Keratinocyte (primary cell): ENCODE results near the gene TIMM8B. TPM values are rescaled to one million over a fixed set of nuclear protein-coding genes. Genes with fewer than 3 reads are reported as not detected.
A peak's percentile ranks its signal among the peaks of the same experiment; 100 is the strongest.

Source experiments
- DNase-seq: peaks from one replicate; pipeline ENCODE4 v3.0.0-alpha.2; 2011; ENCODE audit warnings: low read depth, missing footprints, low spot score
- FAIRE-seq: peaks from 2 replicates; lab custom pipeline; 2011; peaks lifted over from hg19 to GRCh38; lab: Jason Lieb, UNC
- H2AFZ ChIP-seq: 2 replicates; pipeline ENCODE4 v1.6.0; 2012; ENCODE audit warnings: low read length, control low read depth, inconsistent platforms; ENCODE audit not compliant: control insufficient read depth
- H3K27ac ChIP-seq: 2 replicates; pipeline ENCODE4 v1.5.1; 2011; ENCODE audit warnings: low read length; ENCODE audit not compliant: control insufficient read depth, insufficient read depth
- H3K27me3 ChIP-seq: 3 replicates; pipeline ENCODE4 v1.6.0; 2011; ENCODE audit warnings: low read length; ENCODE audit not compliant: control insufficient read depth, insufficient read depth; ENCODE audit errors: extremely low read depth
- H3K36me3 ChIP-seq, 2 experiments: 2 replicates in 1 of 2; 3 replicates in 1 of 2; pipeline ENCODE4 v1.5.1; 2011; ENCODE audit warnings: low read length in 2 of 2, mild to moderate bottlenecking in 1 of 2; ENCODE audit not compliant: control insufficient read depth in 2 of 2, insufficient read depth in 2 of 2; ENCODE audit errors: extremely low read depth in 1 of 2
- H3K4me1 ChIP-seq: 3 replicates; pipeline ENCODE4 v1.5.1; 2011; ENCODE audit warnings: low read length; ENCODE audit not compliant: control insufficient read depth, insufficient read depth; ENCODE audit errors: extremely low read depth
- H3K4me2 ChIP-seq: 3 replicates; pipeline ENCODE4 v1.6.0; 2011; ENCODE audit warnings: low read depth, low read length; ENCODE audit not compliant: control insufficient read depth, insufficient read depth; ENCODE audit errors: extremely low read depth
- H3K4me3 ChIP-seq, 3 experiments: fragments of 200-600 bp in 1 of 3; sonication (generic) in 1 of 3; 2 replicates in 2 of 3; 3 replicates in 1 of 3; pipeline ENCODE4 v1.5.1; 2011 to 2016; ENCODE audit warnings: low read length in 3 of 3, mild to moderate bottlenecking in 3 of 3, control low read depth in 2 of 3, inconsistent platforms in 1 of 3, low read depth in 1 of 3, mixed read lengths in 1 of 3, mixed run types in 1 of 3, moderate library complexity in 1 of 3; ENCODE audit not compliant: control insufficient read depth in 2 of 3, insufficient read depth in 2 of 3; ENCODE audit errors: extremely low read depth in 1 of 3
- H3K79me2 ChIP-seq: 2 replicates; pipeline ENCODE4 v1.6.0; 2012; ENCODE audit warnings: low read length; ENCODE audit not compliant: control insufficient read depth, insufficient read depth
- H3K9ac ChIP-seq: 3 replicates; pipeline ENCODE4 v1.6.0; 2011; ENCODE audit warnings: low read length; ENCODE audit not compliant: control insufficient read depth, insufficient read depth; ENCODE audit errors: extremely low read depth
- H3K9me1 ChIP-seq: 3 replicates; pipeline ENCODE4 v1.6.0; 2011; ENCODE audit warnings: low read length; ENCODE audit not compliant: control insufficient read depth, insufficient read depth; ENCODE audit errors: extremely low read depth
- H3K9me3 ChIP-seq: 2 replicates; pipeline ENCODE4 v1.5.1; 2012; ENCODE audit warnings: low read depth, low read length; ENCODE audit not compliant: control insufficient read depth
- H4K20me1 ChIP-seq: 3 replicates; pipeline ENCODE4 v1.6.0; 2011; ENCODE audit warnings: low read length; ENCODE audit not compliant: control insufficient read depth, insufficient read depth; ENCODE audit errors: extremely low read depth
- CTCF ChIP-seq, 3 experiments: IDR thresholded peaks in 1 of 3; conservative IDR thresholded peaks in 1 of 3; optimal IDR thresholded peaks in 1 of 3; 2 replicates in 2 of 3; 3 replicates in 1 of 3; pipeline versions ENCODE3 to v1.5.1; 2011; ENCODE audit warnings: low read length in 3 of 3, mild to moderate bottlenecking in 3 of 3, moderate library complexity in 2 of 3, control low read depth in 1 of 3, inconsistent platforms in 1 of 3; ENCODE audit not compliant: insufficient read depth in 2 of 3; ENCODE audit errors: extremely low read depth in 1 of 3
- EZH2 ChIP-seq: IDR thresholded peaks from one replicate; pipeline ENCODE4 v1.6.1; 2012; ENCODE audit warnings: inconsistent platforms, mild to moderate bottlenecking, low read length, moderate library complexity
- dilution Hi-C: fragments of 300-500 bp; cut with MboI; formaldehyde crosslinking; loops from one replicate; pipeline ENCODE4 v1.7.0; 2020; ENCODE audit warnings: low sequenced_read_pairs; ENCODE audit not compliant: extremely low pct_ligation_motif_present
- polyA plus RNA-seq, 5 experiments: library from polyadenylated mRNA; depleted of rRNA in 3 of 5; stranded (reverse) in 3 of 5; stranded (forward) in 1 of 5; unstranded in 1 of 5; fragments of >200 nt; gene quantifications; 1 replicate in 1 of 5; 2 replicates in 3 of 5; 3 replicates in 1 of 5; pipeline versions ENCODE4 v1.2.1 to v1.2.3, GENCODE V29; 2011 to 2012; ENCODE audit warnings: missing spikeins in 2 of 5, low read depth in 1 of 5, low replicate concordance in 1 of 5

Gene TIMM8B
- polyA plus RNA-seq, 1 donor (not counting 4 experiments of a cell fraction or from before 2014, with no cell fraction given): 126 TPM

- H3K9ac ChIP-seq: no peak overlapping the region
- no peaks in the 10 kb centered on the region for H4K20me1 ChIP-seq
- H3K27me3 ChIP-seq: no peaks in the 10 kb centered on the region
- TF ChIP-seq CTCF (optimal IDR thresholded peaks at IDR 0.05 in 1 of 3, IDR thresholded peaks at IDR 0.05 in 1 of 3, conservative IDR thresholded peaks at IDR 0.05 in 1 of 3; ENCODE audit: extremely low read depth in 1 of 3, insufficient read depth in 2 of 3, low read length in 3 of 3) (peak; percentile 47 to 67 (median 63)), EZH2 (no peak)
- H3K36me3 ChIP-seq: no peaks in the 10 kb centered on the region
- no peak overlapping the region for H3K4me2 ChIP-seq
- peak; percentile 55 for DNase-seq
- no peak overlapping the region for H3K4me3 ChIP-seq
- dilution Hi-C loops: no loop called here
- H3K9me3 ChIP-seq: no peaks in the 10 kb centered on the region
- no peaks in the 10 kb centered on the region for H3K4me1 ChIP-seq
- H3K79me2 ChIP-seq: no peaks in the 10 kb centered on the region
- H3K9me1 ChIP-seq: no peaks in the 10 kb centered on the region
- H2AFZ ChIP-seq: no peak overlapping the region
- peak; percentile 58 for FAIRE-seq
- no peak overlapping the region for H3K27ac ChIP-seq
Observed at GRCh38 chr11:112113539-112114457, 27.2 kb upstream of the TIMM8B start.

- Histone ChIP-seq H4K20me1 (no peaks in the 10 kb centered on the region), H3K4me3 (no peak overlapping the region), H3K4me2 (no peak overlapping the region), H3K79me2 (no peaks in the 10 kb centered on the region), H3K36me3 (no peaks in the 10 kb centered on the region), H3K9me1 (no peaks in the 10 kb centered on the region), H3K27me3 (no peaks in the 10 kb centered on the region), H3K4me1 (peaks cover 3% of the 10 kb centered on the region), H2AFZ (no peak overlapping the region), H3K27ac (no peak overlapping the region), H3K9me3 (no peaks in the 10 kb centered on the region), H3K9ac (no peak overlapping the region)
- dilution Hi-C loops: no loop called here
- peak; percentile 50 for DNase-seq
- TF ChIP-seq CTCF (optimal IDR thresholded peaks at IDR 0.05 in 1 of 3, IDR thresholded peaks at IDR 0.05 in 1 of 3, conservative IDR thresholded peaks at IDR 0.05 in 1 of 3; ENCODE audit: extremely low read depth in 1 of 3, insufficient read depth in 2 of 3, low read length in 3 of 3): no peak
- no peak for TF ChIP-seq EZH2
- FAIRE-seq: peak; percentile 13
Observed at GRCh38 chr11:112106070-112106469, 19.5 kb upstream of the TIMM8B start.
